HG02981 (cell line): ENCODE results near the gene C2orf68.
"Not testable (repeated sequence)": the region's sequence is repeated elsewhere in the genome, so short reads cannot be mapped to it uniquely, and the experiment has no call there.

Experiments
- ATAC-seq: cut with Tn5 transposase; IDR thresholded peaks from one replicate; pipeline ENCODE4 v1.9.1; 2021; ENCODE audit warnings: mild to moderate bottlenecking, moderate library complexity; ENCODE audit not compliant: unreplicated experiment

Gene C2orf68

GRCh38 chr2:85599468-85600234, 12.2 kb downstream of the C2orf68 start:
- no peak for ATAC-seq

- no peak for ATAC-seq
Measured at GRCh38 chr2:85598594-85599340, 13.1 kb downstream of the C2orf68 start.

GRCh38 chr2:85597241-85597640, 14.6 kb downstream of the C2orf68 start:
- no peak for ATAC-seq

GRCh38 chr2:85596486-85597143, 15.3 kb downstream of the C2orf68 start:
- ATAC-seq = no peak

- no peak for ATAC-seq
Measured at GRCh38 chr2:85596026-85596333, 15.9 kb downstream of the C2orf68 start.

- peak; percentile 99 for ATAC-seq
Measured at GRCh38 chr2:85595301-85596025, 16.4 kb downstream of the C2orf68 start, which contains the start of gene RNF181. Gene RNF181, plus strand, starts transcription at chr2:85595745. Its CDS starts 19 bp downstream, at chr2:85595764.

GRCh38 chr2:85594715-85595300, 17.1 kb downstream of the C2orf68 start:
- no peak for ATAC-seq

- ATAC-seq = no peak
Measured at GRCh38 chr2:85593023-85593422, 18.8 kb downstream of the C2orf68 start.

GRCh38 chr2:85592299-85592698, 19.6 kb downstream of the C2orf68 start:
- ATAC-seq = not testable (repeated sequence)

- no peak for ATAC-seq
Measured at GRCh38 chr2:85591563-85591962, 20.3 kb downstream of the C2orf68 start.

GRCh38 chr2:85590950-85591349, 20.9 kb downstream of the C2orf68 start:
- no peak for ATAC-seq

GRCh38 chr2:85589982-85590791, 21.7 kb downstream of the C2orf68 start:
- ATAC-seq = no peak

- ATAC-seq = no peak
Measured at GRCh38 chr2:85589181-85589580, 22.7 kb downstream of the C2orf68 start.

- no peak for ATAC-seq
Measured at GRCh38 chr2:85588645-85589044, 23.2 kb downstream of the C2orf68 start.

- ATAC-seq = no peak
Measured at GRCh38 chr2:85588236-85588635, 23.6 kb downstream of the C2orf68 start.

- ATAC-seq = no peak
Measured at GRCh38 chr2:85585781-85586105, 26.1 kb downstream of the C2orf68 start.

- ATAC-seq = peak; percentile 46
Measured at GRCh38 chr2:85584857-85585780, 26.7 kb downstream of the C2orf68 start.

GRCh38 chr2:85584354-85584856, 27.5 kb downstream of the C2orf68 start, which contains the start of gene VAMP5:
Gene VAMP5, plus strand, starts transcription at chr2:85584431. Its CDS starts 60 bp downstream, at chr2:85584491.
- peak; percentile 29 for ATAC-seq
